Dedifferentiated amniotic fluid mesenchymal stem cell (primary cell): Measurements from ENCODE around the gene TEX10.

Source experiments
- DNase-seq: peaks from one replicate; pipeline ENCODE4 v3.0.0-alpha.2; 2016; ENCODE audit errors: extremely low spot score

TEX10 gene

DNA sequence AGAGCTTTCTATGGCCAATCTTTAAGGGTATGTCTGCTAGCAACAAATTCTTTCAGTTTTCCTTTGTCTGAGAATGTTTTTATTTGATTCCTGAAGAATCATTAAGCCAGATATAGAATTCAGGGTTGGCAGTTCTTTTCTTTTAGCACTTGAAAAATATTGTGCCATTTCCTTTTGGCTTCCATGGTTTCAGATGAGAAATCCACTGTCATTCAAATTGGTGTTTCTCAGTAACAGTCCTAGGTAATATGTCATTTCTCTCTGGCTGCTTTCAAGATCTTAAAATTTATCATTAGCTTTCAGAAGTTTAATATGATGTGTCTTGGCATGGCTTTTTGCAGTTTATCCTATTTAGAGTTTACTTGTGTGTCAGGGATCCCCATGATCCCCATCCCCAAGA lies 67.7 kb downstream of the TEX10 start:
- no peak for DNase-seq

DNA sequence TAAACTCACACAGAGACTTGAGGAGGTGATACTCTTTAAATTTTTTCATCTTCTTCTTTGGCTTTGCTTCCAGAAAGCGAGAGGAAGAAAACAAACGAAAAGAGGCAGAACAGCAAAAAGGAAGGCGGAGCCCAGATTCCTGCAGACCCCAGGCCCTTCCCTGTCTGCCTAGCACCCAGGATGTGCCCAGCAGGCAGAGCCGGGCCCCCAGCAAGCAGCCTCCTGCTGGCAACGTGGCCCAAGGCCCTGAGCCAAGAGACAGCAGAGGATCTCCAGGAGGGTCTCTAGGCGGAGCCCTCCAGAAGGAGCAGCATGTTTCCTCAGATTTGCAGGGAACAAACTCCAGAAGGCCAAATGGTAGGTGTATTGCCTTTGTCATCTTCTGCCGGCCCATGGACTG lies 68.5 kb downstream of the TEX10 start:
- no peak for DNase-seq

GRCh38 chr9:100282388-100282719 lies 70.4 kb downstream of the TEX10 start:
- DNase-seq = no peak

DNA sequence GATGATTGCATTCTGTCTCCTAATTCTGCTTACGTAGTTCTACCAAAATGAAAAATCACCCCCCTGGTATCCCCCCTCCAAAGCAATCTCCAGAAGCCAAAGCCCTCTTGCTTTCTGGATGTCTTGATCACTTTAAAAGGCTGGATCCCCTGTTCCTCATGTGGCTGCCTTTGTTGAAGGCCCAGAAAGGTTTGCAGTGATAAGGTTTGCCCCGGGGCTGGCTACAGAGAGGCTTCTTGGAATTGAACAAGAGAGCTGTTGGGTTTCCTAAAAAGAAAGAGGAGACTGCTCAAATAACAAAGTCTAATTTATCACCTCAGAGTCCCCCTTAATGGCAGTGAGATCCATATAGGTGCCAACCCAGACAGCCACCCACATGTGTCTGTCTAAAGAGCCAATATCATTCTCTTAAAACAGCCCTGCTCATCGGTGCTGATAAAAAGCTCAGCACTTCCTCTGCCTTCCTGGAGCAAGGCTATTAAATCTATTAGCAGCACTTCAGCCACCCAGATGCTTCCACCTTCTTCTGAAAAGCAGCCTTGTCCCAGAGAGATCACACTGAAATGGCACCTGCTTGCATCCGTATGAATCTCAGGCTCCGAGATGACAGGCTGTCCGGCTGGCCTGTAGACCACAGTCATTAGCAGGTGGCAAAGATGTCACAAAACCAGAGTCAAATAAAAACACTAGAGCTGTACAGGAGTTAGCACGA lies 70.9 kb downstream of the TEX10 start:
- DNase-seq = no peak

- DNase-seq = no peak
Measured at GRCh38 chr9:100281066-100281465, 71.7 kb downstream of the TEX10 start.

GRCh38 chr9:100277166-100277979 lies 75.4 kb downstream of the TEX10 start:
- no peak for DNase-seq

DNA sequence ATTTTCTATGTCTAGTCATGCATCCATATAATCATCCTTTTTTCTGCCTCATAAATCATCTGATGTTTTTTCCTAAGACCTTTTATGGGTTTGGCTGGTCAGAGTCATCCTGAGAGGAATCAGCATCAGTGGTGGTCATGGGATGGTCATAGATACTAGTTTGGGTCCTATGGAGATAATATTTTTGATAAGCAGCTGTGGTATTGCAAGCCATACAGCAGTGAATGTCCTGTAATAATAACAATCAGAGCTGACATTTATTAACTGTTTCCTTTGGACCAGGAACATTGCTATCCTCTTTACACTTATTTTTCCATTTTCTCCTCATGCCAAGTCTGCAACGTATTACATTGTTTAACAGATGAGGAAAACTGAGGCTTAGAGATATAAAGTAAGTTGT lies 83.1 kb downstream of the TEX10 start:
- DNase-seq = no peak

DNA sequence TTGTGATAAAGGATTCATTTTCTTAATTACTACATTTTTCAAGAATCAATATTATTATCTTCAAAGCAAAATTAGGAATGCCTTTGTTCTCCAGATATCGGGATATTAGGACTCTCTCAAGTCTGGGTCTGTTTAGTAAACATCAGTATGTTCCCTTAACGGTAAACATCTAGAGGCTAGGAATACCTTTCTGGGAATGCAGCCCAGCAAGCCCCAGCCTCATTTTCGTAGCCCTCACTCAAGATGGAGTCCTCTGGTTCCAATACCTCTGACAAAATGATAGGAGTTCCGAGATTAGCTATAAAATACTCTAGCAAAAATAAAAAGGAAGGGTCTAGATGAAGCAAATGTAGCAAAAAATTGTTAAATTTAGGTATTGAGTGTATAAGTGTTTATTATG lies 84.5 kb downstream of the TEX10 start:
- no peak for DNase-seq

DNA sequence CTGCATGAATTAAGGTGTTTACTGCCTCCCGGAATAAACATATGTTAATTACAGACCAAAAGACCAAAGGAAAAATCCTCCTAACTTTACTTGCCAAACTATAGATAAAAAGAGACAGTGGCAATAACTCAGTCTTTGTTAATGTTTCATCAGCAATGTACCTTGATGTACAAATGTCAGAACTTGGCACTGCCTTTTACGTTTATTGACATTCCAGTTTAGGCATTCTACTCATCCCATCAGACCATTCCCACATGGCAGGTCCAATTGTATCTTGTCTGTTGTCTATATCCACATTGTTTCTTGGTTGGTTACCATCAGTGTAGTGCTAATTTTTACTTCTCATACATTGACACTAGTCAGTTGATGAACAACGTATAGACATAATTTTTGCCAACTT lies 85.5 kb downstream of the TEX10 start:
- DNase-seq = no peak
